ENCODE data around the gene CBLIF.
"Not testable (repeated sequence)": the region's sequence is repeated elsewhere in the genome, so short reads cannot be mapped to it uniquely, and the experiment has no call there.

Gene CBLIF

GRCh38 chr11:59846556-59846955 lies 1.3 kb upstream of the CBLIF start:
- DNase-seq, result no peak

DNA sequence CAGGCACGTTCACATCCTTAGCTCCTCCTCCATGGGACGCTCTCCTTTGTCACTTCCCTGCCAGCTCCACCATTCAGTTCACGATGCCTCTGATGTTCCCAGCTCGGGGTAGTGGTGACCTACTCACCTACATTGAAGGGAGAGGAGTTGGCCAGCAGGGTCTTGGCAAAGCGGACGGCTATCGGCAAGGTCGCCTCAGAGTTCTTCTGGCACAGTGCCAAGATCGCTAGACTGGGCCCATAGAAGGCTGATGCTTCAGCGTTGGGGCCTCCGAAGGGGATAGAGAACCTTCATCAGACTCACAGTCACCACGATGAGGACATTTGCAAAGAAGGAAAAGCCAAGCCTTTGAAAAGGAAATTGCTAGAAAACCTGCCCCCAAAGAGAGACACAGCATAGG lies 3.0 kb downstream of the CBLIF start:
- DNase-seq, result no peak

DNA sequence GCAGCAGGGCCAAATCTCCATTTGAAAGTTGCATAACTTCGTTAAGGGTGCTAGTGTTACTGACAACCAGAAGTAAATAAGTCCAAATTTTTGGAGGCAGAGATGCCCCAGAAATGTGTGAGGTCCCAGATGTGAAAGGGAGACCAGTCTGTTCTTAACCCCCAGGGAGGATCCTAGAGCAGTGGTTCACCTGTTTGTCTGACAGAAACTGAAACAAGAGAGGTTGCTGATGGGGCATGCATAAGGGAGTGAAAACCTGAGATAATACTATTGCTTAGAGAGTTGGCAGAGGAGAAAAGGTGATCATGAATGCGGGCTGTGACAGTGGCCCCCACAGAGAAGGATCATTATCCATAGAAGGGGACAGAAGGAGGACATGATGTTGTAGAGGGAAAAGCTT lies 3.8 kb downstream of the CBLIF start:
- no peak for DNase-seq

DNA sequence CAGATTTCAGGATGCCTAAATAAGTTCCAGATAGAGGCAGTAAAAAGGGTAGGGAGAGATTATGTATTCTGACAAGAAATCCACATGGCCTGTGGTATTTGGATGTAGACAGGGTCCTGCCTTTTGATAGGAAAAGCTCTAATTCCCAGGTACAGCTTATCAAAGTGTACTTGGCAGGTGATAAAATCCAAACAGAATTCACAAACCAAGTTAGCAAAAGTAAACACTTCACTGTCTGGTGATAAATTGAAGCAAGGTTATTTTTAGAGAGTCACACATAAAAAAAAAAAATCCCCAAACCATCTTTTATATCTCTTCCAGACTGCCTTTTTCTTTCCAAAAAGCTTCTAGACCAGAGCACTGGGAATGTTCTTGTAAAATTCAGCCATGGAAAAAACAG lies 5.7 kb downstream of the CBLIF start:
- no peak for DNase-seq

GRCh38 chr11:59833602-59834001 lies 11.7 kb downstream of the CBLIF start:
- DNase-seq, result no peak

GRCh38 chr11:59829358-59829757 lies 15.9 kb downstream of the CBLIF start:
- no peak for DNase-seq

DNA sequence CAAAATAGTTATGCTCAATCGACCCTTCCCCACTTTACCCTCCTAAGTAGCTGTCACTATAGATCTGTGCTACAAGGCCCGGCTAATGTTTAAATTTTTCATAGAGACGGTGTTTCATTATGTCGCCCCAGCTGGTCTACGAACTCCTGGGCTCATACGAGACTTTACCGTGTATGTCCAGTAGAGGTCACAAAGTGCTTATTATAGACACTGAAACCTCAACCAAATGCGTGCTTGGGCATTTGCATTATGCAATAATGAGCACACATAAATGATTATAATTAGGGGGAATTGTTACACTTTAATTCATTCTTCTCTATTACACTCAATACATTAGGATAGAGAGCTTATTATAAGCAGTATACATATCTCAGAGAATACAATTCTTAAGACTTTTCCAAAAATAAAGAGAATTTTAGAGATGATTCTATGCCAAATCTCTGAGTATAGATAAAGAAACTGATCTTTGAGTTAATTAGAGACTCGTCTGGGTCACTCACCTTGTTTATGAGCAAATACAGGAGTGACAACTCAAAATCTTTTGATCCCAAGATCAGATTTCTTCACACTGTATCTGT lies 22.2 kb downstream of the CBLIF start:
- DNase-seq, result peak; percentile 35

DNA sequence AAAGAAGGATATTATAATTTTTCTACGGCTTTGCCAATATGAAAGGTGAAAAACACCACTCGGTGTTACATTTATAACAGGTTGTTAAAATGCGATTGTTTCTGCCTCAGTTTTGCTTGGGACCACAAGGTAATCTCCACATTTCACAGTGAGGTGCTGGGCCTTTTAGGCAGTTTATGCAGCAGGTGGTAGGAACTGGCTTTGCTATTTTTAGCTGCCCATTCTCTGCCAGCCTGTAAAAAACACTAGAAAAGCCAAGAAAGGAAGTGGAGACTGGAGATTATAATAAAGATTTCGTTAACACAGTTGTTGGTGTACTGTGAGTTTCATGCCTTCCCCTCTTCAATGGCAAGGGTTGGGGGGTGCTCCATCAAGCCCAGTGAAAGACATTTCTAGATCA lies 26.7 kb downstream of the CBLIF start:
- DNase-seq, result no peak

DNA sequence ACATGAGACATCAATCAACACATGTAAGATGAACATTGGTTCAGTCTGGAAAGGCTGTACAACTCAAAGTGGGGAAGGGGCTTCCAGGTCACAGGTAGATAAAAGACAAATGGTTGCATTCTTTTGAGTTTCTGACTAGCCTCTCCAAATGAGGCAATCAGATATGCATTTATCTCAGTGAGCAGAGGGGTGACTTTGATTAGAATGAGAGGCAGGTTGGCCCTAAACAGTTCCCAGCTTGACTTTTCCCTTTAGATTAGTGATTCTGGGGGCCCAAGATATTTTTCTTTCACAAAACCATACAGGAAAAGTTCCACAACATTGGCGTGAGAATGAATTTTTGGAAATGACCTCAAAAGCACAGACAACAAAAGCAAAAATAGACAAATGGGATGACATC lies 28.9 kb downstream of the CBLIF start:
- DNase-seq, result not testable (repeated sequence)

DNA sequence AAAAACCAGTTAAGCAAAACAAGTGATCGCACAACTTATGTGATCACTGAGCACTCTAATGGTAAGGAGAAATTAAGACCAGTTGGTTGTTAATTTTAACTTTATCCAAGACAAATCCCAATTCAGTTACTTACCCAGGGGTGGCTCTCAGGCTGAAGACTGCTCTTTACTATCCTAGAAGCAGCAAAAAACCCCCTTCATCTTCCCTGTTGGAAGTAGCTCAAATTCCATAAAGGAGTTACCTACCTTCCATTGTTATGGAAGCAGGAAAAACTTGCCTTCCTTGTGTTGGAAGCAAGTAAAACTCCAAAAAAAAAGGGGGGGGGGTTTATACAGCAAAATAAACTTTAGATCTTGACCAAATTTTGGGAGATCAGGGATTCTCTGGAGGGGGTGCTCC lies 29.5 kb downstream of the CBLIF start:
- DNase-seq, result no peak

- no peak for DNase-seq
Measured at GRCh38 chr11:59814021-59814420, 31.3 kb downstream of the CBLIF start.

GRCh38 chr11:59813364-59813763 lies 31.9 kb downstream of the CBLIF start:
- no peak for DNase-seq

DNA sequence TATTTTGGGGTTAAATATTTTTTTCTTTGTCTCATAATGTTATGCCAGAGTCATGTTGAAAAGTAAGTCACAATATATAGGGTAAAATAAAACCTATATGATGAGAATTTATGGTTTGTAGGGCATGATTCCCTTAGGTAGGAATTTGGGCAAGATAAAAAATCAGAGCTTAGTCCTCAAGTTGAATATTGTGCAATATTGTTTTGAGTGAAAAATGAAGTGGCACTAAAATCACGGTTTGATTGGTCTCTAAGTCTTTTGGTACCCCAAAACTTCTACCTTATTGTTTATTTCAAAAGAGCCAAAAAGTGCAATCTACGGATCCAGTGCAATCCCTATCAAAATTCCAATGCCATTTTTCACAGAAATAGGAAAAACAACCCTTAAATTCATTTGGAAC lies 33.1 kb downstream of the CBLIF start:
- DNase-seq, result no peak

DNA sequence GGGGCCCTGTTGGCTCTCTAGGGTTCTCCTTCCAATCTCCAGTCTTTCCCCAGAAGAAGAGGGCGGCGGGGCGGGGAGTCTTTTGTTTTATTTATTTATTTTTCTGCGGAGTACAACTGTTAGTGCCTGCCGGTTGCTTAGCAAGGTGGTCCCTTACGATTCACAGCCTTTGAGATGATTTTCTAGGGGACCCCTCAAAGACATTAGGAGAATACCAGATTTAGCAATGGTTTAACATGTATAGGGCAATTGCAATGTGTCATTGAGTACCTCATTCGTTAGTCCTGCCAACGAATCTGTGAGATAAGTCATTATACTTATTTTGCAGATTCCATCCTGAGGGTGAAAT lies 34.4 kb downstream of the CBLIF start:
- DNase-seq, result no peak

DNA sequence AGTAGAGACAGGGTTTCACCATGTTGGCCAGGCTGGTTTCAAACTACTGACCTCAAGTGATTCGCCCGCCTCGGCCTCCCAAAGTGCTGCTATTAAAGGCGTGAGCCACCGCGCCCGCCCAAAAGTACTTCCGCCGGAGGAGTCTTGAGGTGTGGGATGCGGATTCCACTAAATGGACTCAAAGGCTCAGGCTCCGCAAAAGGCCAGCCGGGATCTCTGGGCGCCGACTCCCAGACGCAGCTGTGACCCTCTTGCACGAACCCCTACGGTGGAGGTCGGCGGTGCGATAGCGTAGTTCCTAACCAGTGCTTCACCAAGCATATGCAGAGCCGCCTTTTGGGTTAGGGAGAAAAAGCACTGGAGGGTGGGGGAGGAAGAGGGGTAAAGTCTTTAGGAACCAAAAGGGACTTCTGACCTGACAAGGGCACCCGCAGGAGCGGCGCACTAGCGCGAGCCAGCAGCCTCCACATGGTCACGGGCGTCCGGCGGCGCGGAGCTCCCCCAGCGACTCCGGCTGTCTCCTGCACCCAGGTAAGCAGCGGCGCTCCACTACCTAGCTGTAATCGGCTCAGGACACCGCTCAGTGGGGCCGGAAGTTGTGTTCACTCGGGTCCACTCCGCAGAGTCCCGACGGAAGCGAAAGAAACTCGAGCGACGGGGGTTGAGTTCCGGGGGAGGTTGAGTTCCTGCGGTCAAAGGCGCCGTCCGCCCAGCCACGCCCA lies 34.9 kb downstream of the CBLIF start, which contains the start of gene MRPL16:
Gene MRPL16, minus strand, starts transcription at position 590 of the 722 bp plus-strand sequence. Its CDS starts 120 bp downstream, at position 470.
- peak; percentile 89 for DNase-seq

DNA sequence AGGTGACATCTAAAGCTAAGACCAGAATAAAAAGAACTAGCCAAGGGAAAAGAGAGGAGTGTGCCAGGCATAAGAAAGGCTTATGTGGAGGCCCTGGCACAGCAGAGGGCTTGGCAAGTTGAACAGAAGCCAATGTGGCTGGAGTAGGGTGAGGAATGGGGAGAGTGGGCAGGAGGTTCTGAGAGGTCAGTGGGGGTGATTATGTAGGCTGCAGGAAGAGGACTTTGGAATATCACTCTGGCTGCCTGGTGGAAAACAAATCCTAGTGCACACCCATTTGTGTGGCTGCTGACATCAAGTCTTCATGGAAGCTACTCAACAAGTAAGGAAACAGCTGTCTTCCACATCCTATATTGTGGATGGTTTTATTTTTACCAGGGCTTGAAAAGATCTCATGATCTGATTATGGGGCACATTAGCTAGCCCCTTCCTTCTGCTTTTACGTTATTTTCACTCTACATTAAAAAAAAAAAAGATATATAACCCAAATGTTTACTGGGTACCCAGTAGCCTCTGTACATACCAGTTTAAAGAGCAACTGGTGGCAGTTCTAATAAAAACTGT lies 38.2 kb downstream of the CBLIF start:
- DNase-seq, result no peak

- no peak for DNase-seq
Measured at GRCh38 chr11:59804061-59804460, 41.2 kb downstream of the CBLIF start.

DNA sequence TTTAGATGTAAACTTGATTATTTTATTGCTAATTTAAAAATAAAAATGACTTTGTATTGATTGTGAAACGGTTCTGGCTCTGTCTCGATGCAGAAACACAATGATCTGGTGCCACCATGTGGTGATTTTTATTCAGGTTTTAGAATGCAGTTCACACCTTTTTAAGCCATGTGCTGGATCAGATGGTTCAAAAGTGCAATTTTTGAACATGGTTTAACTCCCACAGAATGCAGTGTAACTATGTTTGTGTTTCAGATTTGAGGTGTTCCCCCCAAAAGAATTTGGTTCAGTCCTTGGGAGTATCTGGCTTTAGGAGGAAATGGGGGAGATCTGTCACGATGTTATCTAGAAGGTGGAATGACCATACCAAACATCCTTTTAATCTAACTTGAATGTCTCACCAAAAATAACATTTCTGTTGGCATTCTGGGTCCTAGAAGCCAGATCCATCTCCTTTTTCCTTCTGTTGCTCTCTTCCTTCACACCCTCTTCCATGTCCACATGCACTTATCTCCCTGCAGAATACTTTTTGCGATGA lies 42.6 kb downstream of the CBLIF start:
- peak; percentile 46 for DNase-seq

DNA sequence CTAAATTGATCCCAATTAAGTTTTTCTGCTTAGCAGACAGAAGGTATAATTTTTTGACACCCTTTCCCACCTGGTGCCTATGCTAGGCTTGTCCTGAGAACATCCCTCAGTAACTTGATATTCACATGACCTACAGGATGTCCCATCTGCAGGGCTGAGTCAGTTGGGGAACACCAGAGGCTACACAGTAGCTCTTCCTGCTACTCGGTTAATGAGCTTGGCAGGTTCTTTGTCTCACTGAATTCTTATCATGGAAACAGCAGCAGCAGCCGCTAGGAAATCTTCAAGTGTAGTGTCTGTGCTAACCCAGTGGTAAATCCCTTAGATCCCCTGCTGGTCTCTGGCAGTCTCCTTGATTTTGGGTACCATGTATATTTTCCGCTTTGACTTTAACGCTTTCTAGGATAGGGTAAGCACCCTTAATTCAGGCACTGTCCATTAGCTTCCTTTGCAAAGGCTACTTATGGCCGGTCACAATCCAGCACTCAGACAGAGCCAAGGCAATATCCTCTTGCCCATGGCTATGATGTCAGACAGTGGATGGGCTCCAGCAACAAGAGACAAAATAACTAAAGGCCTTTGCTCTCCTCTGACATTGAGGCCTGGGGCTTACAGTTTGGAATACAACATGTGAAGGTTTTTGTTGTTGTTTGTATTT lies 43.2 kb downstream of the CBLIF start:
- DNase-seq, result no peak

- DNase-seq, result no peak
Measured at GRCh38 chr11:59801160-59801706, 44.1 kb downstream of the CBLIF start.

GRCh38 chr11:59800390-59801025 lies 44.8 kb downstream of the CBLIF start:
- DNase-seq, result no peak

GRCh38 chr11:59794417-59794816 lies 50.9 kb downstream of the CBLIF start:
- DNase-seq, result no peak

- DNase-seq, result no peak
Measured at GRCh38 chr11:59792507-59792906, 52.8 kb downstream of the CBLIF start.
